ENCODE data around the gene DOCK4.

The DOCK4 gene

DNA sequence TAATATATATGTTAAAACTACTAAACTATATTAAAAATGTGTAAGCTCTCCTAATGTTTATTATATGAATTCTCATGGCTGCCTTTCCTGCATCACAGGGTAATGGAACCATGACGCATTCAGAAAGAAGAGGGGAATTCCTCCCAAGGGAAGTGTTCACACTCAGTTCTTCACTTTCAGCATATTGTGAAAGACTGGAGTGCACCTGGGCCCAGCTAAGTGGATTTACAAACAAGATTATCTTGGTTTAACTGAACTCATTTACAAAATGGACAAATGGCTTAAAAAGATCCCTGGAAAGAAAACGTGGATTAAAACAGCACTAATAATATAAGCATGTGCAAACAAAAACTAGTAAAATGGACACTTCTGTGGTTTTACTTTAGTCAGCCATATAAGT lies 149.8 kb downstream of the DOCK4 start:
- Histone ChIP-seq H3F3A (ENCODE audit: insufficient read depth) (no peaks in the 10 kb centered on the region), H3K4me3 (ENCODE audit: insufficient read depth, low read length, poor library complexity, severe bottlenecking) (no peak overlapping the region), H3K4me2 (ENCODE audit: low read depth, low read length, poor library complexity, severe bottlenecking) (no peak overlapping the region), H3K9me2 (replicated peaks; ENCODE audit: insufficient read depth, low read length) (no peaks in the 10 kb centered on the region), H3K79me2 (ENCODE audit: insufficient read depth, low read length) (no peaks in the 10 kb centered on the region), H3K36me3 (ENCODE audit: low read length) (no peaks in the 10 kb centered on the region), H3K9ac (ENCODE audit: low read length) (no peak overlapping the region), H3K27ac (ENCODE audit: low read depth, low read length) (no peak overlapping the region), H3K27me3 (ENCODE audit: low read length) (no peaks in the 10 kb centered on the region), H3K9me3 (ENCODE audit: insufficient read depth, low read length) (no peaks in the 10 kb centered on the region), H4K20me1 (ENCODE audit: low read depth, low read length) (no peaks in the 10 kb centered on the region), H2AFZ (ENCODE audit: low read depth, low read length, severe bottlenecking) (no peak overlapping the region)
- TF ChIP-seq, protein P1, sequence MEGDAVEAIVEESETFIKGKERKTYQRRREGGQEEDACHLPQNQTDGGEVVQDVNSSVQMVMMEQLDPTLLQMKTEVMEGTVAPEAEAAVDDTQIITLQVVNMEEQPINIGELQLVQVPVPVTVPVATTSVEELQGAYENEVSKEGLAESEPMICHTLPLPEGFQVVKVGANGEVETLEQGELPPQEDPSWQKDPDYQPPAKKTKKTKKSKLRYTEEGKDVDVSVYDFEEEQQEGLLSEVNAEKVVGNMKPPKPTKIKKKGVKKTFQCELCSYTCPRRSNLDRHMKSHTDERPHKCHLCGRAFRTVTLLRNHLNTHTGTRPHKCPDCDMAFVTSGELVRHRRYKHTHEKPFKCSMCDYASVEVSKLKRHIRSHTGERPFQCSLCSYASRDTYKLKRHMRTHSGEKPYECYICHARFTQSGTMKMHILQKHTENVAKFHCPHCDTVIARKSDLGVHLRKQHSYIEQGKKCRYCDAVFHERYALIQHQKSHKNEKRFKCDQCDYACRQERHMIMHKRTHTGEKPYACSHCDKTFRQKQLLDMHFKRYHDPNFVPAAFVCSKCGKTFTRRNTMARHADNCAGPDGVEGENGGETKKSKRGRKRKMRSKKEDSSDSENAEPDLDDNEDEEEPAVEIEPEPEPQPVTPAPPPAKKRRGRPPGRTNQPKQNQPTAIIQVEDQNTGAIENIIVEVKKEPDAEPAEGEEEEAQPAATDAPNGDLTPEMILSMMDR (IDR thresholded peaks at IDR 0.05; ENCODE audit: insufficient read depth, low read length, poor library complexity, severe bottlenecking): no peak
- TF ChIP-seq EZH2phosphoT487 (conservative IDR thresholded peaks at IDR 0.05; ENCODE audit: low read length): no peak

GRCh38 chr7:112053737-112054069 lies 152.5 kb downstream of the DOCK4 start:
- Histone ChIP-seq H3K9me2 (replicated peaks; ENCODE audit: insufficient read depth, low read length) (no peaks in the 10 kb centered on the region), H3K27me3 (ENCODE audit: low read length) (no peaks in the 10 kb centered on the region), H3K9me3 (ENCODE audit: insufficient read depth, low read length) (no peaks in the 10 kb centered on the region), H4K20me1 (ENCODE audit: low read depth, low read length) (no peaks in the 10 kb centered on the region), H3K36me3 (ENCODE audit: low read length) (no peaks in the 10 kb centered on the region), H3K79me2 (ENCODE audit: insufficient read depth, low read length) (no peaks in the 10 kb centered on the region), H2AFZ (ENCODE audit: low read depth, low read length, severe bottlenecking) (no peak overlapping the region), H3F3A (ENCODE audit: insufficient read depth) (no peaks in the 10 kb centered on the region), H3K4me2 (ENCODE audit: low read depth, low read length, poor library complexity, severe bottlenecking) (no peak overlapping the region), H3K4me3 (ENCODE audit: insufficient read depth, low read length, poor library complexity, severe bottlenecking) (no peak overlapping the region), H3K9ac (ENCODE audit: low read length) (no peak overlapping the region), H3K27ac (ENCODE audit: low read depth, low read length) (no peak overlapping the region)
- TF ChIP-seq, protein P1 (IDR thresholded peaks at IDR 0.05; ENCODE audit: insufficient read depth, low read length, poor library complexity, severe bottlenecking): no peak

DNA sequence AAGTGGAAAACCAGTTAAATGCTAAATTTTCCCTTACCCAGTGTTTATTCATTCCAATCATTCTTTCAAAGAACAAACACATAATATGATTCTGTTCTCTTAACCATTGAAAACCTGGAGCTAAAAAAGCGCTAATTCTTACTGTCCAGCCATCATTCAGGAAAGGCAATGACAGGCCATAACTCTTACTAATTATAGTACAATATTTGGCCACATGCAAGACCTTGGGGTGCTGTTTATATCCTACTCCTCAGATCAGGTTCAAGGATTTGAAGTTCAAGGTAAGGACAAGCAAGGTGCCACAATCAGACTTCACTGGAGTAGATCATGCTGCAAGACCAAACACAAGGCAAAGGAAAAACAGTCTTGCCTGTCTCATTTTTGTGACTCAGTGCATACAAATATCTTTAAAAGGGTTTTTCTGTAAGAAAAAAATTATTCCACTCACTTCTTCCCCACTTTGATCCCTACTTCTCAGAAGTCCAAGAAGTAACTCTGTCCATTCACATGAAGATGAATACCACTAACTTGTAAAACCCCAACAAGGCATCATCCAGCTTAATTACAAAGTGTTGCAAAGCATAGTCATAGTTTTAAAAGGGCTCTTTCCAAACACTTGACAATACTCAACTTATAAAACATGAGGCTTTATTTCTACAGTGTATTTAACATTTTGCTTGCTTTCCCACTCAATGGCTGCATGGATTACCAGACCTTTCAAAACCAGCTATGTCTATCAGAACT lies 153.0 kb downstream of the DOCK4 start:
- Histone ChIP-seq H3K4me2 (ENCODE audit: low read depth, low read length, poor library complexity, severe bottlenecking) (no peak overlapping the region), H3K9ac (ENCODE audit: low read length) (no peak overlapping the region), H2AFZ (ENCODE audit: low read depth, low read length, severe bottlenecking) (no peak overlapping the region), H4K20me1 (ENCODE audit: low read depth, low read length) (no peaks in the 10 kb centered on the region), H3K79me2 (ENCODE audit: insufficient read depth, low read length) (no peaks in the 10 kb centered on the region), H3K36me3 (ENCODE audit: low read length) (no peaks in the 10 kb centered on the region), H3K27ac (ENCODE audit: low read depth, low read length) (no peak overlapping the region), H3K27me3 (ENCODE audit: low read length) (no peaks in the 10 kb centered on the region), H3K9me3 (ENCODE audit: insufficient read depth, low read length) (no peaks in the 10 kb centered on the region), H3K4me3 (ENCODE audit: insufficient read depth, low read length, poor library complexity, severe bottlenecking) (no peak overlapping the region), H3K9me2 (replicated peaks; ENCODE audit: insufficient read depth, low read length) (no peaks in the 10 kb centered on the region), H3F3A (ENCODE audit: insufficient read depth) (no peaks in the 10 kb centered on the region)
- TF ChIP-seq, protein P1 (IDR thresholded peaks at IDR 0.05; ENCODE audit: insufficient read depth, low read length, poor library complexity, severe bottlenecking): no peak
- no peak for TF ChIP-seq EZH2phosphoT487 (conservative IDR thresholded peaks at IDR 0.05; ENCODE audit: low read length)
